HepG2 (cell line): Measurements from ENCODE around the gene PCSK6. TPM values are rescaled to one million over a fixed set of nuclear protein-coding genes. Genes with fewer than 3 reads are reported as not detected.

Experiments used
- ATF7 ChIP-seq, 2 experiments: fragments of 450-650 bp in 1 of 2; sonication (generic) in 1 of 2; formaldehyde crosslinking in 1 of 2; IDR thresholded peaks; 2 replicates each; pipeline versions ENCODE4 v1.4.0 to v1.6.1; 2016 to 2020; ENCODE audit warnings: antibody characterized with exemption in 1 of 2, mild to moderate bottlenecking in 1 of 2, missing genetic modification reagents in 1 of 2
- CHCHD3 ChIP-seq: sonication (generic); formaldehyde crosslinking; IDR thresholded peaks from 2 replicates; pipeline ENCODE4 v1.8.0; 2022; ENCODE audit warnings: mild to moderate bottlenecking, missing genetic modification reagents, moderate library complexity
- DNMT3B ChIP-seq: conservative IDR thresholded peaks from 2 replicates; pipeline ENCODE4 v1.6.1; 2016; ENCODE audit warnings: missing biosample characterization, control low read depth
- KAT7 ChIP-seq: IDR thresholded peaks from 2 replicates; pipeline ENCODE4 v1.6.1; 2018; ENCODE audit warnings: borderline replicate concordance, missing compliant biosample characterization
- KLF15 ChIP-seq: sonication (generic); formaldehyde crosslinking; IDR thresholded peaks from 2 replicates; pipeline ENCODE4 v1.8.1; 2023; ENCODE audit warnings: borderline replicate concordance, mild to moderate bottlenecking, inconsistent platforms, missing genetic modification reagents, mixed read lengths
- MIXL1 ChIP-seq: IDR thresholded peaks from 2 replicates; pipeline ENCODE4 v1.6.1; 2016
- MXI1 ChIP-seq: IDR thresholded peaks from 3 replicates; pipeline ENCODE4 v1.6.1; 2012; ENCODE audit warnings: low read depth, low read length, inconsistent platforms, borderline replicate concordance
- NCOA5 ChIP-seq: sonication (generic); formaldehyde crosslinking; IDR thresholded peaks from 2 replicates; pipeline ENCODE4 v1.4.0; 2020; ENCODE audit warnings: missing genetic modification reagents
- PATZ1 ChIP-seq: sonication (generic); formaldehyde crosslinking; IDR thresholded peaks from 2 replicates; pipeline ENCODE4 v1.4.0; 2020; ENCODE audit warnings: missing genetic modification reagents
- PHF8 ChIP-seq: sonication (generic); formaldehyde crosslinking; IDR thresholded peaks from 2 replicates; pipeline ENCODE4 v1.5.0; 2020; ENCODE audit warnings: missing genetic modification reagents
- SMARCE1 ChIP-seq: fragments of 450-650 bp; IDR thresholded peaks from 2 replicates; pipeline ENCODE4 v1.6.1; 2017; ENCODE audit warnings: borderline replicate concordance
- SP1 ChIP-seq, 2 experiments: fragments of 450-650 bp in 1 of 2; sonication (generic) in 1 of 2; formaldehyde crosslinking in 1 of 2; IDR thresholded peaks; 2 replicates each; pipeline versions ENCODE4 v1.4.0 to v1.6.1; 2016 to 2020; ENCODE audit warnings: missing genetic modification reagents in 1 of 2
- TBX2 ChIP-seq: sonication (generic); formaldehyde crosslinking; IDR thresholded peaks from 2 replicates; pipeline ENCODE4 v1.5.0; 2020; ENCODE audit warnings: missing genetic modification reagents, mild to moderate bottlenecking, borderline replicate concordance
- TEAD3 ChIP-seq: optimal IDR thresholded peaks from 2 replicates; pipeline ENCODE3; 2016; ENCODE audit warnings: borderline replicate concordance
- ZBTB21 ChIP-seq: sonication (generic); formaldehyde crosslinking; IDR thresholded peaks from 2 replicates; pipeline ENCODE4 v1.4.0; 2020; ENCODE audit warnings: missing genetic modification reagents
- ZMYM2 ChIP-seq: sonication (generic); formaldehyde crosslinking; IDR thresholded peaks from 2 replicates; pipeline ENCODE4 v1.8.0; 2022; ENCODE audit warnings: mild to moderate bottlenecking, missing genetic modification reagents
- ZNF10 ChIP-seq: sonication (generic); formaldehyde crosslinking; IDR thresholded peaks from 2 replicates; pipeline ENCODE4 v1.4.0; 2020; ENCODE audit warnings: mild to moderate bottlenecking, low read depth, missing genetic modification reagents, borderline replicate concordance
- ZNF567 ChIP-seq: sonication (generic); formaldehyde crosslinking; IDR thresholded peaks from 2 replicates; pipeline ENCODE4 v1.8.1; 2023; ENCODE audit warnings: mild to moderate bottlenecking, missing genetic modification reagents, borderline replicate concordance
- ZNF605 ChIP-seq: sonication (generic); formaldehyde crosslinking; IDR thresholded peaks from 2 replicates; pipeline ENCODE4 v1.8.0; 2022; ENCODE audit warnings: mild to moderate bottlenecking, missing genetic modification reagents
- ZNF660 ChIP-seq: sonication (generic); formaldehyde crosslinking; IDR thresholded peaks from 2 replicates; pipeline ENCODE4 v1.5.1; 2020; ENCODE audit warnings: mild to moderate bottlenecking, low read depth, missing genetic modification reagents, borderline replicate concordance
- ZNF704 ChIP-seq: sonication (generic); formaldehyde crosslinking; IDR thresholded peaks from 2 replicates; pipeline ENCODE4 v1.8.1; 2023; ENCODE audit warnings: mild to moderate bottlenecking, inconsistent platforms, moderate library complexity, missing genetic modification reagents, borderline replicate concordance
- ZNF713 ChIP-seq: sonication (generic); formaldehyde crosslinking; IDR thresholded peaks from 2 replicates; pipeline ENCODE4 v1.4.0; 2020; ENCODE audit warnings: mild to moderate bottlenecking, missing genetic modification reagents
- ZNF788 ChIP-seq: sonication (generic); formaldehyde crosslinking; IDR thresholded peaks from 2 replicates; pipeline ENCODE4 v1.5.0; 2020; ENCODE audit warnings: mild to moderate bottlenecking, missing genetic modification reagents, borderline replicate concordance
- ZNF790 ChIP-seq: sonication (generic); formaldehyde crosslinking; IDR thresholded peaks from 2 replicates; pipeline ENCODE4 v1.8.0; 2022; ENCODE audit warnings: missing genetic modification reagents, mild to moderate bottlenecking, borderline replicate concordance
- ZNF839 ChIP-seq: sonication (generic); formaldehyde crosslinking; IDR thresholded peaks from 2 replicates; pipeline ENCODE4 v1.4.0; 2020; ENCODE audit warnings: missing genetic modification reagents, mild to moderate bottlenecking, borderline replicate concordance
- polyA plus RNA-seq, 8 experiments: library from polyadenylated mRNA; depleted of rRNA in 3 of 8; stranded (reverse) in 7 of 8; unstranded in 1 of 8; fragments of >200 nt; fragmentation: Illumina TruSeq in 4 of 8; extraction: Trizol in 4 of 8; gene quantifications; 2 replicates each; pipeline versions ENCODE4 v1.2.1 to v1.2.3, GENCODE V29; 2011 to 2016; ENCODE audit warnings: low read depth in 4 of 8, missing spikeins in 1 of 8, mixed read lengths in 1 of 8; ENCODE audit not compliant: insufficient read depth in 1 of 8
- total RNA-seq, 5 experiments: library from RNA; depleted of rRNA; stranded (reverse); fragments of >200 nt; fragmentation: Illumina TruSeq; extraction: Trizol; gene quantifications; 2 replicates each; pipeline ENCODE4 v1.2.3, GENCODE V29; 2016; ENCODE audit warnings: low read depth in 1 of 5
- TF ChIP-seq, protein P1 (sequence below): sonication (generic); formaldehyde crosslinking; IDR thresholded peaks from 2 replicates; pipeline ENCODE4 v1.8.0; 2022; ENCODE audit warnings: missing genetic modification reagents, mild to moderate bottlenecking, borderline replicate concordance

Gene PCSK6
- total and polyA plus RNA-seq, 2 of the 13 experiments (the other 11 are each of a cell fraction or from before 2014, with no cell fraction given), result 56.5 to 155 TPM

- TF ChIP-seq MIXL1 (CRISPR knock-in tag), result no peak
- no peak for TF ChIP-seq ZNF660 (CRISPR knock-in tag)
- TF ChIP-seq ZNF704 (CRISPR knock-in tag), result 0 out of 2 replicates have a peak, but pooled peaks have one; percentile 60
- no peak; the same call in 1 of the 2 replicates for TF ChIP-seq PHF8 (CRISPR knock-in tag)
- peak; percentile 21; the same call in 1 of the 2 replicates for TF ChIP-seq ZNF788 (CRISPR knock-in tag)
- TF ChIP-seq ZNF839, result no peak
- no peak for TF ChIP-seq ZNF10 (CRISPR knock-in tag)
- TF ChIP-seq ZNF605 (CRISPR knock-in tag), result no peak
- TF ChIP-seq ZMYM2 (CRISPR knock-in tag), result no peak
- TF ChIP-seq ZBTB21 (CRISPR knock-in tag), result no peak
- peak; percentile 99 for TF ChIP-seq PATZ1 (CRISPR knock-in tag)
- TF ChIP-seq ZNF567, result no peak
- TF ChIP-seq NCOA5 (CRISPR knock-in tag), result no peak
- TF ChIP-seq TEAD3 (CRISPR knock-in tag), result no peak
- peak; percentile 84 for TF ChIP-seq TBX2 (CRISPR knock-in tag)
- TF ChIP-seq SMARCE1, result no peak
- TF ChIP-seq, protein P1, sequence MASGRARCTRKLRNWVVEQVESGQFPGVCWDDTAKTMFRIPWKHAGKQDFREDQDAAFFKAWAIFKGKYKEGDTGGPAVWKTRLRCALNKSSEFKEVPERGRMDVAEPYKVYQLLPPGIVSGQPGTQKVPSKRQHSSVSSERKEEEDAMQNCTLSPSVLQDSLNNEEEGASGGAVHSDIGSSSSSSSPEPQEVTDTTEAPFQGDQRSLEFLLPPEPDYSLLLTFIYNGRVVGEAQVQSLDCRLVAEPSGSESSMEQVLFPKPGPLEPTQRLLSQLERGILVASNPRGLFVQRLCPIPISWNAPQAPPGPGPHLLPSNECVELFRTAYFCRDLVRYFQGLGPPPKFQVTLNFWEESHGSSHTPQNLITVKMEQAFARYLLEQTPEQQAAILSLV (CRISPR knock-in tag), result no peak
- peak; percentile 42; the same call in 1 of the 3 replicates for TF ChIP-seq MXI1
- no peak for TF ChIP-seq DNMT3B
- TF ChIP-seq SP1 (IDR thresholded peaks at IDR 0.05), result no peak
- TF ChIP-seq SP1 (CRISPR knock-in tag; IDR thresholded peaks at IDR 0.05), result no peak
- TF ChIP-seq ZNF790 (CRISPR knock-in tag), result no peak
- no peak for TF ChIP-seq ZNF713 (CRISPR knock-in tag)
- TF ChIP-seq KLF15 (CRISPR knock-in tag), result no peak
- no peak for TF ChIP-seq CHCHD3
- TF ChIP-seq KAT7 (CRISPR knock-in tag), result no peak
- TF ChIP-seq ATF7 (IDR thresholded peaks at IDR 0.05), result no peak
- no peak for TF ChIP-seq ATF7 (CRISPR knock-in tag; IDR thresholded peaks at IDR 0.05)
These were observed 975 bp downstream of the PCSK6 start (continued) for GRCh38 chr15:101488300-101489164.
